Prostate gland (tissue), 2 donors: Measurements from ENCODE around the gene TANC1. TPM values are rescaled to one million over a fixed set of nuclear protein-coding genes. Genes with fewer than 3 reads are reported as not detected.

ENCODE experiments used
- DNase-seq: peaks from one replicate; pipeline ENCODE4 v3.0.0-alpha.2; 2019; ENCODE audit warnings: low spot score
- H3K27ac ChIP-seq, 2 donors: fragments of 200-600 bp; sonication (generic); 2 replicates each; pipeline ENCODE4 v1.5.1; 2017 to 2019
- H3K27me3 ChIP-seq: fragments of 200-600 bp; sonication (generic); replicated peaks from 2 replicates; pipeline ENCODE4 v1.5.1; 2019; ENCODE audit not compliant: insufficient read depth
- H3K36me3 ChIP-seq, 2 donors: fragments of 200-600 bp; sonication (generic); 1 replicate in 1 of 2; 2 replicates in 1 of 2; pipeline versions ENCODE4 v1.5.1 to v1.8.1; 2017 to 2019
- H3K4me1 ChIP-seq: fragments of 200-600 bp; sonication (generic); replicated peaks from 2 replicates; pipeline ENCODE4 v1.5.1; 2019
- H3K4me3 ChIP-seq, 2 donors: fragments of 200-600 bp; sonication (generic); 2 replicates each; pipeline ENCODE4 v1.5.1; 2017 to 2019
- H3K9me3 ChIP-seq: fragments of 200-600 bp; sonication (generic); 2 replicates; pipeline ENCODE4 v1.5.1; 2017
- POLR2A ChIP-seq: fragments of 450-650 bp; IDR thresholded peaks from one replicate; pipeline ENCODE4 v1.6.1; 2016; ENCODE audit warnings: antibody characterized with exemption, mild to moderate bottlenecking
- POLR2AphosphoS5 ChIP-seq: sonication (generic); formaldehyde crosslinking; IDR thresholded peaks from one replicate; pipeline ENCODE4 v1.6.1; 2017; ENCODE audit warnings: antibody characterized with exemption
- WGBS: methylation state at CpG from one replicate; pipeline ENCODE4 v1.1.5; 2018; 5-methylcytosine and 5-hydroxymethylcytosine counted together
- intact Hi-C: fragments of 100-400 bp; cut with DNase I; formaldehyde crosslinking; loops from one replicate; pipeline ENCODE4 v1.14.2; 2022
- total RNA-seq, 2 donors: library from RNA; depleted of rRNA; stranded (reverse); fragments of >200 nt; gene quantifications; one replicate each; pipeline ENCODE4 v1.1.0, GENCODE V29; 2016
- TF ChIP-seq, protein P1 (sequence below), 4 experiments: fragments of 200-600 bp in 2 of 4; fragments of 450-650 bp in 2 of 4; sonication (generic) in 2 of 4; IDR thresholded peaks; 1 replicate in 3 of 4; 2 replicates in 1 of 4; pipeline ENCODE4 v1.5.1; 2016 to 2019; ENCODE audit warnings: antibody characterized with exemption in 4 of 4, mild to moderate bottlenecking in 2 of 4, moderate library complexity in 2 of 4

The TANC1 gene
- total RNA-seq, 2 donors from 2014 or later = 33.5 to 39.7 TPM

DNA sequence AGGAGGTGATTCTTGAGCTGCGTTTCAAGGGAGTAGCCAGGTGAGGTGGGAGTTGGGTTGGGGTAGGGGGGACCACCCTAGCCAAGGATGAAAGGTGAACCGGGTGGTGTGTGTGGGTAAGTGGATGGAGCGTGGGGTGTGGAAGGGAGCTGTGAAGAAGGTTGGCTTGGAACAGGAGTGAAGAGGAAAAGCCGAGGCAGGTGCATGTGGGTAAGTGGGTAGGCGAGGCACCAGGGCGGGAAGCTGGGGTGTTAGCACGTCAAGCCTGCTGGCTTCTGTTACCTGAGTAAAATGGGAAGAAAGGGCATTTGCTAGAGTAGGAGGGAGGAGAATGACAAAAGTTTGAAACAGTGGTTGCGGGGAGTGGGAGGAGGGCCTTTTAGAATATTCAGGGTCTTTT lies 31.6 kb downstream of the TANC1 start:
- Histone ChIP-seq H3K27me3 (no peaks in the 10 kb centered on the region), H3K4me1 (no peaks in the 10 kb centered on the region), H3K36me3 (no peaks in the 10 kb centered on the region), H3K9me3 (no peaks in the 10 kb centered on the region), H3K4me3 (no peak overlapping the region), H3K27ac (no peak overlapping the region)
- no peak for DNase-seq
- 94% methylated on average over 8 of the region's 8 CpGs for WGBS
- intact Hi-C loops = no loop called here
- no peak for TF ChIP-seq POLR2AphosphoS5
- TF ChIP-seq POLR2A = no peak
- TF ChIP-seq, protein P1, sequence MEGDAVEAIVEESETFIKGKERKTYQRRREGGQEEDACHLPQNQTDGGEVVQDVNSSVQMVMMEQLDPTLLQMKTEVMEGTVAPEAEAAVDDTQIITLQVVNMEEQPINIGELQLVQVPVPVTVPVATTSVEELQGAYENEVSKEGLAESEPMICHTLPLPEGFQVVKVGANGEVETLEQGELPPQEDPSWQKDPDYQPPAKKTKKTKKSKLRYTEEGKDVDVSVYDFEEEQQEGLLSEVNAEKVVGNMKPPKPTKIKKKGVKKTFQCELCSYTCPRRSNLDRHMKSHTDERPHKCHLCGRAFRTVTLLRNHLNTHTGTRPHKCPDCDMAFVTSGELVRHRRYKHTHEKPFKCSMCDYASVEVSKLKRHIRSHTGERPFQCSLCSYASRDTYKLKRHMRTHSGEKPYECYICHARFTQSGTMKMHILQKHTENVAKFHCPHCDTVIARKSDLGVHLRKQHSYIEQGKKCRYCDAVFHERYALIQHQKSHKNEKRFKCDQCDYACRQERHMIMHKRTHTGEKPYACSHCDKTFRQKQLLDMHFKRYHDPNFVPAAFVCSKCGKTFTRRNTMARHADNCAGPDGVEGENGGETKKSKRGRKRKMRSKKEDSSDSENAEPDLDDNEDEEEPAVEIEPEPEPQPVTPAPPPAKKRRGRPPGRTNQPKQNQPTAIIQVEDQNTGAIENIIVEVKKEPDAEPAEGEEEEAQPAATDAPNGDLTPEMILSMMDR (IDR thresholded peaks at IDR 0.05) = no peak

DNA sequence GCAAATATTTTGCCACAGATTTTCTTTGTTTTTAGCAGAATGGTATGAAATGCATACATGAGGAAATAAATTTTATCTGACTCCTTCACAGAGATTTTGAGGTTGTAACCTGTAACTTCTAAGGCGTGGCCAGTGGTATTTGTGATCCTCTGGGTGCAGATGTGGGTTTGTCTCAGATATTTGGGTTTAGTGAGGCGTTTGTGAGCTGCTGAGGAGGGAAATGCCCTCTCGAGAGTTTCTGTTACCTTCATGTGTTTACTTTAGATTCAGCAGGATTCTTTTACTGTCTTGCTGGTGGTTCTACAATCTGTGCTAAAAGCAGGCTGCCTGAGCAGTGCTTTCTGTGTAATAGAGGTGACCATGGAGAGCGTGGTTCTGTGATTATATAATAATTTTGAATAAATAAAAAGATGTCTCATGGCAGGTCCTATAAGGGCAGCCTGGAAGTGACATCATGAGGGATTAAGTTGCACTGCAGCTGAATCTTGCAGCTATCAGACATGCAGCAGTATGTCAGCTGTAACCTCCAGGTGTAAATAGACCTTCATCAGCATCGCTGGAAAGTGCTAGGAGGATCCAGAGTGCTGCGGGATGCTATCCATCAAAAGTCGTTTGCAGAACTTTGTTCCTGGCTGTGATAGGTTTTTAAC lies 34.1 kb downstream of the TANC1 start:
- WGBS = 27% methylated on average over 7 of the region's 7 CpGs
- no peak overlapping the region for H3K27ac ChIP-seq
- no peaks in the 10 kb centered on the region for H3K4me1 ChIP-seq

DNA sequence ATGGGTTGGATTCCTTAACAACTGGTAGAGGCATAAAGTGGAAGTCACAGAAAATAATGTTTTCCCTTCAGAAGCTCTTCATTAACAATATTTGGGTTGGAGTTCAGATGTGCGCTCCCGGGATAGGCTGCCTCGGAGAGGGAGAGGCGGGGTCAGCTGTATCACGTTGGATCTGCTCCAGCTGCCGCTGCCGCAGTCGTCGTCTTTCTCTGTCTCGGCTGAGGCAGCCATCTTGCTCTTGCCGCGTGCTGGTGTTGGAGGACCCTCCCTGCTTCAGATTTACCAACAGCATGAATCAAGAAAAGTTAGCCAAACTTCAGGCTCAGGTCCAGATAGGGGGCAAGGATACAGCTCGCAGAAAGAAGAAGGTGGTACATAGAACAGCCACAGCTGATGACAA lies 35.1 kb downstream of the TANC1 start:
- TF ChIP-seq, protein P1 (IDR thresholded peaks at IDR 0.05) = no peak
- TF ChIP-seq POLR2A (no peak), POLR2AphosphoS5 (no peak)
- Histone ChIP-seq H3K9me3 (no peaks in the 10 kb centered on the region), H3K4me1 (no peaks in the 10 kb centered on the region), H3K27ac (no peak overlapping the region), H3K36me3 (no peaks in the 10 kb centered on the region), H3K27me3 (no peaks in the 10 kb centered on the region), H3K4me3 (no peak overlapping the region)
- no peak for DNase-seq
- intact Hi-C loops = no loop called here
- WGBS = 90% methylated on average over 13 of the region's 13 CpGs

More for the DNA sequence above, 34.1 kb downstream of the TANC1 start:
- TF ChIP-seq, protein P1 (IDR thresholded peaks at IDR 0.05) = no peak
- TF ChIP-seq POLR2A (no peak), POLR2AphosphoS5 (no peak)
- no peak overlapping the region for H3K4me3 ChIP-seq
- no peaks in the 10 kb centered on the region for H3K9me3 ChIP-seq
- H3K27me3 ChIP-seq = no peaks in the 10 kb centered on the region
- H3K36me3 ChIP-seq = no peaks in the 10 kb centered on the region
- intact Hi-C loops = no loop called here
- no peak for DNase-seq

DNA sequence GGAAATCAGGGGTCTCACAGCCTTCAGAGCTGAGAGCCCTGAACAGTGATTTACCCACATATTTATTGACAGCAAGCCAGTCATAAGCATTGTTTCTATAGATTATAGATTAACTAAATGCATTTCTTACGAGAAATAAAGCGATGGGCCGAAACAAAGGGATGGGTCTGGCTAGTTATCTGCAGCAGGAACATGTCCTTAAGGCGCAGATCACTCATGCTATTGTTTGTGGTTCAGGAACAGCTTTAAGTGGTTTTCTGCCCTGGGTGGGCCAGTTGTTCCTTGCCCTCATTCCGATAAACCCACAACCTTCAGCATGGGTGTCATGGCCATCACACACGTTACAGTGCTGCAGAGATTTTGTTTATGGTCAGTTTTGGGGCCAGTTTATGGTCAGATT lies 36.4 kb downstream of the TANC1 start:
- Histone ChIP-seq H3K27ac (no peak overlapping the region), H3K4me1 (no peaks in the 10 kb centered on the region), H3K36me3 (no peaks in the 10 kb centered on the region), H3K27me3 (no peaks in the 10 kb centered on the region), H3K4me3 (no peak overlapping the region), H3K9me3 (no peaks in the 10 kb centered on the region)
- DNase-seq = no peak
- intact Hi-C loops = no loop called here
- TF ChIP-seq POLR2A = no peak
- TF ChIP-seq, protein P1 (IDR thresholded peaks at IDR 0.05) = no peak
- 95% methylated on average over 6 of the region's 6 CpGs for WGBS

DNA sequence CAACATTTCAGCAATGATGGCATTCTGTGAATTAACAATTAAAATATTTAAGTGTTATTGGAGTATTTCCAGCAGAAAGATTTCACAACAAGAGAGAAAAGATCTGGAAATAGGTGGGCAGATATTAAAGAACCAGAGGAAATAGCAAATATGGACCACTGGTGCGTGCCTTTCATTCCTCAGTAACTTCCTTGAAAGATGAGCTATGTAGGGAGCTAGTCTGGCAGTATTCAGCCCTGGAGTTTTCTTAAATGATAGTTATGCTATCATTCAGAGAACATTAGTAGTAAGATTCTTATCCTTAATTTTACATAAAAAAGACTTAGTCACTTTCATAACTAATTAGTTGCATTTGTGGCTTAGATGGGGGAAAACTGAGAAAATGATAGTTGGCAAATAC lies 41.5 kb downstream of the TANC1 start:
- WGBS = 88% methylated on average over 1 of the region's 1 CpG
- Histone ChIP-seq H3K27me3 (no peaks in the 10 kb centered on the region), H3K36me3 (no peaks in the 10 kb centered on the region), H3K4me3 (no peak overlapping the region), H3K27ac (no peak overlapping the region), H3K9me3 (no peaks in the 10 kb centered on the region), H3K4me1 (no peaks in the 10 kb centered on the region)
- TF ChIP-seq POLR2AphosphoS5 = no peak
- no peak for TF ChIP-seq POLR2A
- TF ChIP-seq, protein P1 (IDR thresholded peaks at IDR 0.05) = no peak
- DNase-seq = no peak
- intact Hi-C loops = no loop called here
